GM13976 (cell line): ENCODE data around the gene UNC13D.

Experiments used
- DNase-seq: peaks from one replicate; pipeline ENCODE4 v3.0.0; 2012; ENCODE audit warnings: low spot score
- CTCF ChIP-seq: IDR thresholded peaks from 2 replicates; pipeline ENCODE4 v1.5.1; 2012; ENCODE audit warnings: borderline replicate concordance, mild to moderate bottlenecking; ENCODE audit not compliant: insufficient read depth; ENCODE audit errors: extremely low read depth, missing control alignments, control extremely low read depth
- in situ Hi-C: fragments of 300-500 bp; cut with MboI; formaldehyde crosslinking; loops from one replicate; pipeline ENCODE4 v1.12.0; 2022; ENCODE audit warnings: low sequenced_read_pairs, mixed read lengths, inconsistent platforms; ENCODE audit not compliant: unreplicated experiment

The UNC13D gene

GRCh38 chr17:75822119-75822799 lies 21.9 kb downstream of the UNC13D start:
- in situ Hi-C loops: no loop called here
- DNase-seq: no peak
- no peak for TF ChIP-seq CTCF

- no peak for TF ChIP-seq CTCF
- in situ Hi-C loops: no loop called here
- DNase-seq: no peak
Observed at GRCh38 chr17:75821552-75821951, 22.7 kb downstream of the UNC13D start.

- no peak for TF ChIP-seq CTCF
- no peak for DNase-seq
- in situ Hi-C loops: no loop called here
Observed at GRCh38 chr17:75820094-75821080, 23.8 kb downstream of the UNC13D start.

- in situ Hi-C loops: no loop called here
- no peak for DNase-seq
- no peak for TF ChIP-seq CTCF
Observed at GRCh38 chr17:75819678-75820077, 24.5 kb downstream of the UNC13D start.

- DNase-seq: no peak
- in situ Hi-C loops: no loop called here
- TF ChIP-seq CTCF: no peak
Observed at GRCh38 chr17:75819116-75819515, 25.1 kb downstream of the UNC13D start.

GRCh38 chr17:75818326-75818885 lies 25.8 kb downstream of the UNC13D start:
- in situ Hi-C loops: no loop called here
- TF ChIP-seq CTCF: no peak
- DNase-seq: no peak
